MCF 10A (cell line): ENCODE measurements around the gene LMTK3. TPM values are rescaled to one million over a fixed set of nuclear protein-coding genes. Genes with fewer than 3 reads are reported as not detected.
A peak's percentile ranks its signal among the peaks of the same experiment; 100 is the strongest.

ENCODE experiments used
- BruUV-seq: library from RNA; stranded (reverse); fragments of 400-500 nt; replicated peaks from 2 replicates; lab custom pipeline; 2021; lab: Mats Ljungman, UMichigan
- CTCF ChIA-PET: fragments of 300-600 bp; sonication (Branson Sonifier 250); formaldehyde crosslinking; extraction: SDS; loops from one replicate; lab custom pipeline; 2021; ENCODE audit warnings: antibody characterized with exemption, inconsistent platforms; lab: Yijun Ruan, JAX
- POLR2A ChIA-PET: fragments of 300-600, 350-650 bp; sonication (Branson Sonifier 250); formaldehyde crosslinking; extraction: SDS; loops from one replicate; lab custom pipeline; 2020; ENCODE audit warnings: antibody characterized with exemption, inconsistent platforms; lab: Yijun Ruan, JAX
- DNase-seq: peaks from one replicate; pipeline ENCODE4 v3.0.0-alpha.2; 2018; ENCODE audit not compliant: unreplicated experiment
- H3K27ac Mint-ChIP-seq: one replicate; pipeline ENCODE4 v1.8.0; 2022; ENCODE audit warnings: mild to moderate bottlenecking, low read depth, mixed read lengths; ENCODE audit not compliant: unreplicated experiment
- H3K27me3 Mint-ChIP-seq: one replicate; pipeline ENCODE4 v1.8.0; 2022; ENCODE audit warnings: mixed read lengths; ENCODE audit not compliant: insufficient read depth, unreplicated experiment
- H3K36me3 Mint-ChIP-seq: one replicate; pipeline ENCODE4 v1.8.0; 2022; ENCODE audit warnings: mild to moderate bottlenecking, moderate library complexity, mixed read lengths; ENCODE audit not compliant: insufficient read depth, unreplicated experiment
- H3K4me1 Mint-ChIP-seq: one replicate; pipeline ENCODE4 v1.8.0; 2022; ENCODE audit warnings: mixed read lengths; ENCODE audit not compliant: insufficient read depth, unreplicated experiment
- H3K4me3 Mint-ChIP-seq: one replicate; pipeline ENCODE4 v1.8.0; 2022; ENCODE audit warnings: mild to moderate bottlenecking, moderate library complexity, mixed read lengths; ENCODE audit not compliant: unreplicated experiment
- H3K9me3 Mint-ChIP-seq: one replicate; pipeline ENCODE4 v1.8.0; 2022; ENCODE audit warnings: mixed read lengths; ENCODE audit not compliant: unreplicated experiment
- CTCF ChIP-seq: fragments of 200-600 bp; IDR thresholded peaks from one replicate; pipeline ENCODE4 v1.8.0; 2022; ENCODE audit warnings: antibody characterized with exemption, mild to moderate bottlenecking; ENCODE audit not compliant: unreplicated experiment
- intact Hi-C: fragments of 100-400 bp; cut with micrococcal nuclease; formaldehyde crosslinking; loops from 2 replicates; pipeline ENCODE4 v1.14.1; 2022
- total RNA-seq: library from RNA; stranded (reverse); gene quantifications from 2 replicates; pipeline ENCODE4 v1.2.3, GENCODE V29; 2022

The LMTK3 gene
- total RNA-seq, 1 experiment from 2014 or later, result 0.37 TPM

DNA sequence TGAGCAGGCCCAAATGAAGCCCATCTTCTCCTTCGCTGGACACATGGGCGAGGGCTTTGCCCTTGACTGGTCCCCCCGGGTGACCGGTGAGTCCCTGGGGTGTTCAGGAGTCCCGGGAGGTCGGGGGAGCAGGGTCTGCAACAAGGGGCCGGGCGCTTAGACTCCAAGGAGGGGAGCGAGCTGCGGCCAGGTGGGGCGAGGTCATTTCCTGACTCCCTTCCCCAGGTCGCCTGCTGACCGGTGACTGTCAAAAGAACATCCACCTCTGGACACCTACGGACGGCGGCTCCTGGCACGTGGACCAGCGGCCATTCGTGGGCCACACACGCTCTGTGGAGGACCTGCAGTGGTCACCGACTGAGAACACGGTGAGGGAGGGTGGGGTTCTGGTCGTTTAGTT, 61.2 kb downstream of the LMTK3 start:
- H3K27me3 Mint-ChIP-seq, result no peaks in the 10 kb centered on the region
- H3K27ac Mint-ChIP-seq, result no peak overlapping the region
- H3K4me1 Mint-ChIP-seq, result peaks cover 23% of the 10 kb centered on the region
- intact Hi-C loops, result no loop called here
- ChIA-PET POLR2A (no interaction called here), CTCF (no interaction called here)
- no peaks in the 10 kb centered on the region for H3K9me3 Mint-ChIP-seq
- H3K4me3 Mint-ChIP-seq, result no peak overlapping the region
- peaks cover 78% of the 10 kb centered on the region for H3K36me3 Mint-ChIP-seq
- TF ChIP-seq CTCF, result no peak
- no peak for DNase-seq
- no TSS peak for BruUV-seq

- H3K36me3 Mint-ChIP-seq, result peaks cover 72% of the 10 kb centered on the region
- POLR2A ChIA-PET, result interaction anchor here (0.6 to 1.2 kb wide), 3 partner anchors 16 to 19 kb away, joined by 3 read pairs; no protein-coding TSS in a partner anchor
- CTCF ChIA-PET, result interaction anchor here (0.8 to 1.2 kb wide), 4 partner anchors 18 to 129 kb away, joined by 3 to 4 read pairs (median 4); no protein-coding TSS in a partner anchor
- no peaks in the 10 kb centered on the region for H3K27me3 Mint-ChIP-seq
- peaks cover 23% of the 10 kb centered on the region for H3K4me1 Mint-ChIP-seq
- no TSS peak for BruUV-seq
- no peak for TF ChIP-seq CTCF
- H3K4me3 Mint-ChIP-seq, result no peak overlapping the region
- H3K9me3 Mint-ChIP-seq, result no peaks in the 10 kb centered on the region
- DNase-seq, result no peak
- intact Hi-C loops, result no loop called here
- peak overlapping the region; percentile 68 for H3K27ac Mint-ChIP-seq
Measured at GRCh38 chr19:48448563-48448962, 63.1 kb downstream of the LMTK3 start.

- no peak for TF ChIP-seq CTCF
- no peaks in the 10 kb centered on the region for H3K9me3 Mint-ChIP-seq
- peaks cover 53% of the 10 kb centered on the region for H3K36me3 Mint-ChIP-seq
- no peak for DNase-seq
- H3K4me1 Mint-ChIP-seq, result peaks cover 23% of the 10 kb centered on the region
- BruUV-seq, result no TSS peak
- H3K27me3 Mint-ChIP-seq, result no peaks in the 10 kb centered on the region
- intact Hi-C loops, result no loop called here
- ChIA-PET POLR2A (interaction anchor here (0.8 to 2.5 kb wide), 8 partner anchors 10 to 125 kb away, joined by 3 to 18 read pairs (median 5); partner anchors contain the start of genes SYNGR4 and TMEM143), CTCF (interaction anchor here (0.6 to 0.7 kb wide), 4 partner anchors 40 to 259 kb away, joined by 3 to 5 read pairs (median 3); no protein-coding TSS in a partner anchor)
- peak overlapping the region; percentile 93 for H3K4me3 Mint-ChIP-seq
- peak overlapping the region; percentile 94 for H3K27ac Mint-ChIP-seq
Measured at GRCh38 chr19:48446579-48446978, 65.1 kb downstream of the LMTK3 start.

GRCh38 chr19:48445606-48446481, 65.8 kb downstream of the LMTK3 start, which contains the start of gene GRWD1:
Gene GRWD1 (plus strand): TSS chr19:48445983. CDS start chr19:48446006, 23 bp downstream.
- Mint-ChIP-seq H3K27me3 (no peaks in the 10 kb centered on the region), H3K27ac (peak within 1 kb of the TSS; percentile 94), H3K4me3 (peak within 1 kb of the TSS; percentile 93), H3K4me1 (peaks cover 23% of the 10 kb centered on the region), H3K9me3 (no peaks in the 10 kb centered on the region), H3K36me3 (peaks cover 51% of the 10 kb centered on the region)
- BruUV-seq, result TSS peak; percentile 64
- ChIA-PET CTCF (interaction anchor here (0.6 to 1.5 kb wide), 7 partner anchors 39 to 1200 kb away, joined by 3 to 5 read pairs (median 3); partner anchors contain the start of gene KDELR1), POLR2A (interaction anchor here (0.5 to 2.5 kb wide), 23 partner anchors 9 to 203 kb away, joined by 3 to 21 read pairs (median 4); partner anchors contain the start of genes GRIN2D, KDELR1, SYNGR4 and TMEM143)
- TF ChIP-seq CTCF, result peak; percentile 6
- peak; percentile 98 for DNase-seq
- intact Hi-C loops, result loop anchor here (1.0 to 2.0 kb wide), 4 partner anchors 23 to 138 kb away; partner anchors contain the start of gene CYTH2
